ENCODE measurements around the gene SPATA2L. TPM values are rescaled to one million over a fixed set of nuclear protein-coding genes. Genes with fewer than 3 reads are reported as not detected.

Gene SPATA2L
- total and polyA plus RNA-seq, 12 donors = 1.9 to 13.0 (median 3.1) TPM

- Histone ChIP-seq H3K4me3 (no peak overlapping the region), H3K9me3 (no peaks in the 10 kb centered on the region), H3K36me3 (peaks cover 0 to 35% (median 0%) of the 10 kb centered on the region in 9 donors), H3K4me1 (peaks cover 9 to 31% (median 20%) of the 10 kb centered on the region in 9 donors), H3K27me3 (no peaks in the 10 kb centered on the region), H3K27ac (no peak overlapping the region)
- TF ChIP-seq CTCF (IDR thresholded peaks at IDR 0.05) = no peak
- ATAC-seq (no peak), DNase-seq (no peak)
- intact Hi-C loops (cut with DNase I) = no loop called here
- WGBS, 2 donors = 84 to 86% methylated on average over 7 of the region's 7 CpGs
Measured at GRCh38 chr16:89660146-89660545, 41.4 kb downstream of the SPATA2L start.

GRCh38 chr16:89658221-89658879, 43.2 kb downstream of the SPATA2L start:
- WGBS, 2 donors = 19 to 21% methylated on average over 27 of the region's 27 CpGs
- Histone ChIP-seq H3K9me3 (no peaks in the 10 kb centered on the region), H3K27me3 (no peaks in the 10 kb centered on the region), H3K27ac (peak overlapping the region in 9 of 10 donors; percentile 85 to 98 (median 91)), H3K4me1 (peaks cover 9 to 31% (median 20%) of the 10 kb centered on the region in 9 donors), H3K36me3 (peaks cover 0 to 40% (median 0%) of the 10 kb centered on the region in 9 donors), H3K4me3 (peak overlapping the region; percentile 84 to 100 (median 98))
- peak in 3 of 8 donors; percentile 9 to 33 (median 27) for ATAC-seq
- TF ChIP-seq CTCF (IDR thresholded peaks at IDR 0.05) = no peak
- intact Hi-C loops (cut with DNase I) = loop anchor here in 1 of 10 donors (10.0 kb wide), 1 partner anchor 216 kb away; the partner anchor contains the start of gene TCF25
- DNase-seq = no peak

GRCh38 chr16:89657442-89658220, 43.9 kb downstream of the SPATA2L start, which contains the start of the genes CHMP1A and SPATA33:
TSS of gene CHMP1A (minus strand) at chr16:89657708. CDS start at chr16:89657588, 120 bp downstream.
TSS of gene SPATA33 (plus strand) at chr16:89657836. CDS start at chr16:89657912, 76 bp downstream.
- WGBS, 2 donors = 0% methylated on average over 90 to 99 of the region's 99 CpGs
- H3K9me3 ChIP-seq = no peaks in the 10 kb centered on the region
- intact Hi-C loops (cut with DNase I) = loop anchor here in 1 of 10 donors (10.0 kb wide), 1 partner anchor 217 kb away; the partner anchor contains the start of gene TCF25
- H3K4me3 ChIP-seq = peak within 1 kb of the TSS; percentile 84 to 100 (median 98)
- no peak for TF ChIP-seq CTCF (IDR thresholded peaks at IDR 0.05)
- peak; percentile 90 to 93 for DNase-seq
- peak within 1 kb of the TSS; percentile 43 to 98 (median 90) for H3K27ac ChIP-seq
- no peaks in the 10 kb centered on the region for H3K27me3 ChIP-seq
- H3K4me1 ChIP-seq = peaks cover 9 to 31% (median 20%) of the 10 kb centered on the region in 9 donors
- peaks cover 0 to 40% (median 0%) of the 10 kb centered on the region in 9 donors for H3K36me3 ChIP-seq
- ATAC-seq = peak; percentile 95 to 98 (median 97)

Measured in heart right ventricle (tissue), 16 donors.